ENCODE measurements around the gene TBC1D13. TPM values are rescaled to one million over a fixed set of nuclear protein-coding genes. Genes with fewer than 3 reads are reported as not detected.

The TBC1D13 gene
- total RNA-seq, 1 experiment from 2014 or later, result 21.6 TPM

- TF ChIP-seq PRDM15 (CRISPR knock-in tag; IDR thresholded peaks at IDR 0.05) (no peak), EMX1 (CRISPR knock-in tag; IDR thresholded peaks at IDR 0.05) (no peak), ZNF232 (CRISPR knock-in tag; IDR thresholded peaks at IDR 0.05) (no peak), IRF2 (CRISPR knock-in tag; IDR thresholded peaks at IDR 0.05; ENCODE audit: borderline replicate concordance, low read depth) (no peak)
These were observed 606 bp downstream of the TBC1D13 start (continued) for GRCh38 chr9:128787659-128788058.

GRCh38 chr9:128788445-128788844, 1.4 kb downstream of the TBC1D13 start:
- ChIA-PET POLR2A (interaction anchor here (1.1 kb wide), 1 partner anchor 24 kb away, joined by 5 read pairs; no protein-coding TSS in a partner anchor), CTCF (interaction anchor here (0.8 to 1.7 kb wide), 10 partner anchors 18 to 350 kb away, joined by 3 to 6 read pairs (median 5); partner anchors contain the start of genes ENDOG, PKN3 and SPOUT1)
- Mint-ChIP-seq H3K36me3 (peaks cover 5% of the 10 kb centered on the region; the same call in 1 of the 2 replicates), H3K27me3 (ENCODE audit: low read depth) (no peaks in the 10 kb centered on the region), H3K4me3 (peak overlapping the region; percentile 96), H3K9me3 (no peaks in the 10 kb centered on the region), H3K27ac (no peak overlapping the region), H3K4me1 (peaks cover 7% of the 10 kb centered on the region; the same call in 1 of the 2 replicates)
- no peak for TF ChIP-seq NR3C1 (CRISPR knock-in tag; conservative IDR thresholded peaks at IDR 0.05; ENCODE audit: low read depth)
- TF ChIP-seq FOXP4 (CRISPR knock-in tag; IDR thresholded peaks at IDR 0.05), result no peak
- no peak for TF ChIP-seq KAT7 (CRISPR knock-in tag; IDR thresholded peaks at IDR 0.05; ENCODE audit: borderline replicate concordance)
- TF ChIP-seq PRDM15 (CRISPR knock-in tag; IDR thresholded peaks at IDR 0.05), result no peak
- no peak for ATAC-seq
- DNase-seq (ENCODE audit: low spot score), result no peak

- H3K9me3 Mint-ChIP-seq, result no peaks in the 10 kb centered on the region
- no peaks in the 10 kb centered on the region for H3K27me3 Mint-ChIP-seq (ENCODE audit: low read depth)
- POLR2A ChIA-PET, result no interaction called here
- H3K27ac Mint-ChIP-seq, result no peak overlapping the region
- peaks cover 9% of the 10 kb centered on the region for H3K36me3 Mint-ChIP-seq
- ATAC-seq (no peak), DNase-seq (ENCODE audit: low spot score) (no peak)
- TF ChIP-seq FOXP4 (CRISPR knock-in tag; IDR thresholded peaks at IDR 0.05) (no peak), ZNF671 (CRISPR knock-in tag; IDR thresholded peaks at IDR 0.05) (no peak), USF2 (CRISPR knock-in tag; IDR thresholded peaks at IDR 0.05) (no peak), ZSCAN18 (CRISPR knock-in tag; IDR thresholded peaks at IDR 0.05) (no peak), FOXK1 (CRISPR knock-in tag; IDR thresholded peaks at IDR 0.05) (no peak)
- H3K4me1 Mint-ChIP-seq, result peaks cover 7% of the 10 kb centered on the region; the same call in 1 of the 2 replicates
- CTCF ChIA-PET, result no interaction called here
- H3K4me3 Mint-ChIP-seq, result no peak overlapping the region
These were observed 3.5 kb downstream of the TBC1D13 start for GRCh38 chr9:128790536-128790935.

All from WTC11 (cell line).